ENCODE results near the gene RHOA. TPM values are rescaled to one million over a fixed set of nuclear protein-coding genes. Genes with fewer than 3 reads are reported as not detected.
A peak's percentile ranks its signal among the peaks of the same experiment; 100 is the strongest.

The RHOA gene
- polyA plus RNA-seq, 3 donors from 2014 or later = 863 to 1,056 (median 891) TPM

GRCh38 chr3:49421890-49422378 lies 10.2 kb upstream of the RHOA start:
- peak overlapping the region; percentile 59 to 74 (median 70) for H3K4me3 Mint-ChIP-seq
- H3K36me3 Mint-ChIP-seq = peaks cover 0 to 14% (median 7%) of the 10 kb centered on the region in 3 donors
- no peaks in the 10 kb centered on the region for H3K9me3 Mint-ChIP-seq
- H3K4me1 Mint-ChIP-seq = peaks cover 63 to 66% of the 10 kb centered on the region in 2 donors
- peaks cover 0 to 2% (median 2%) of the 10 kb centered on the region in 3 donors for H3K27me3 Mint-ChIP-seq (ENCODE audit: low read depth in 3 of 3)
- peak overlapping the region in 5 of 6 donors; percentile 30 to 55 (median 40) for H3K27ac Mint-ChIP-seq
- DNase-seq = peak in 1 of 3 donors; percentile 18

DNA sequence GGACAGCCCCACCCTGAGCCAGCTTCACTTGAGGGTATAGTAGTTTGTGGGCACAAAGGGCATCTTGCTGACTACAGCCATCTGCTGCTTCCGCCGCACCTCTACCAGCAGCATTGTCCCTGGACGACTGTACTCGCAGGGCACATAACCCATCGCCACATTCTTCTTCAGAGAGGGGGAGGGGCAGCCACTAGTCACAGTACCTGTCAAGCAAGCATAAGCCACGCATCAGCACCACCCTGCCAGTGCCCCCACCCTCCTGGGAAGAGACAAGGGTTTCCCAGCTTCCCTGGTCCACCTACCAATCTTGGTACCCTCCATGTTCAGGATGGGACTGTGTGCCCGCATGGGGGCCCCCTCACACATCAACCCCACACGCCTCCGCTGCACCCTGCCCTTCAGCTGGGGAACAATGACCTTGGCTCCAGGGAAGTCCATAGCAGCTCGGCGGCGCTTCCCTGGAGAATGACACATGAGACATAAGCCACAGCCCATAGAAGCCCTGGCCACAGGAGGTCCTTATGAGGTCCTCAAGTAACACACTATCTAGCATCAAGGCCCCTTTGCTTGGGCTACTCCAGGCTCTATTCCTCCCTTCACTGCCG lies 5.8 kb upstream of the RHOA start:
- Mint-ChIP-seq H3K4me1 (peaks cover 82 to 90% of the 10 kb centered on the region in 2 donors), H3K27me3 (ENCODE audit: low read depth in 3 of 3) (peaks cover 0 to 4% (median 4%) of the 10 kb centered on the region in 3 donors), H3K27ac (peak overlapping the region; percentile 70 to 97 (median 94)), H3K36me3 (peaks cover 5 to 20% (median 15%) of the 10 kb centered on the region in 3 donors), H3K4me3 (peak overlapping the region in 4 of 5 donors; percentile 38 to 86 (median 46)), H3K9me3 (no peaks in the 10 kb centered on the region)
- DNase-seq = no peak

DNA sequence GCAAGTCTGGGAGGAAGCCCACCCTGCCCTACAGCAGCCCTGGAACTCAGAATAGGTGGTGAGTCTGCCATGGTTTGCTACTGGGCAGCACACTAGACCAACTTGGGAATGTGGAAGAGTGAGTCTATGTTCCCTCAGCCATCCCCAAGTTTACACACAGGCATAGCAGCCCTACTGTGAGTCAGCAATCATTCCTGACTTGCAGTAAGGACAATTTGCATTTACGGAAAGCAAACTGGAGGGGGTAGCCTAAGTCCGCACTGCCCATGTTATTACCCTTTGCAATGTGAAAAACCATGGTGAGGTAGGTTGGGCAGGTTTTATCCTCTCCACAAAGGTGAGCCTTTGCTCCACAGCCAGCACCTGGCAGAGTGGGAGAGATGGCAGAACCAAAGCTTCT lies 5.1 kb upstream of the RHOA start:
- Mint-ChIP-seq H3K4me1 (peaks cover 78 to 88% of the 10 kb centered on the region in 2 donors), H3K36me3 (peaks cover 5 to 20% (median 15%) of the 10 kb centered on the region in 3 donors), H3K4me3 (peak overlapping the region; percentile 77 to 89 (median 86)), H3K27me3 (ENCODE audit: low read depth in 3 of 3) (peaks cover 3 to 7% (median 6%) of the 10 kb centered on the region in 3 donors), H3K9me3 (no peaks in the 10 kb centered on the region), H3K27ac (peak overlapping the region; percentile 94 to 97 (median 95))
- no peak for DNase-seq

- Mint-ChIP-seq H3K27me3 (ENCODE audit: low read depth in 3 of 3) (peaks cover 3 to 7% (median 6%) of the 10 kb centered on the region in 3 donors), H3K9me3 (no peaks in the 10 kb centered on the region), H3K27ac (peak overlapping the region; percentile 94 to 97 (median 95)), H3K36me3 (peaks cover 5 to 20% (median 15%) of the 10 kb centered on the region in 3 donors), H3K4me3 (peak overlapping the region; percentile 77 to 89 (median 86)), H3K4me1 (peaks cover 74 to 81% of the 10 kb centered on the region in 2 donors)
- DNase-seq = peak; percentile 76 to 77 (median 76)
These were observed 4.3 kb upstream of the RHOA start for GRCh38 chr3:49415931-49416601.

GRCh38 chr3:49414753-49415152 lies 3.0 kb upstream of the RHOA start:
- Mint-ChIP-seq H3K4me3 (peak overlapping the region; percentile 29 to 82 (median 53)), H3K27me3 (ENCODE audit: low read depth in 3 of 3) (peaks cover 3 to 7% (median 6%) of the 10 kb centered on the region in 3 donors), H3K9me3 (no peaks in the 10 kb centered on the region), H3K36me3 (peaks cover 5 to 15% (median 14%) of the 10 kb centered on the region in 3 donors), H3K4me1 (peaks cover 80 to 83% of the 10 kb centered on the region in 2 donors), H3K27ac (peak overlapping the region; percentile 78 to 97 (median 95))
- no peak for DNase-seq

GRCh38 chr3:49413338-49413734 lies 1.6 kb upstream of the RHOA start:
- Mint-ChIP-seq H3K9me3 (no peaks in the 10 kb centered on the region), H3K27ac (peak overlapping the region; percentile 60 to 95 (median 92))

DNA sequence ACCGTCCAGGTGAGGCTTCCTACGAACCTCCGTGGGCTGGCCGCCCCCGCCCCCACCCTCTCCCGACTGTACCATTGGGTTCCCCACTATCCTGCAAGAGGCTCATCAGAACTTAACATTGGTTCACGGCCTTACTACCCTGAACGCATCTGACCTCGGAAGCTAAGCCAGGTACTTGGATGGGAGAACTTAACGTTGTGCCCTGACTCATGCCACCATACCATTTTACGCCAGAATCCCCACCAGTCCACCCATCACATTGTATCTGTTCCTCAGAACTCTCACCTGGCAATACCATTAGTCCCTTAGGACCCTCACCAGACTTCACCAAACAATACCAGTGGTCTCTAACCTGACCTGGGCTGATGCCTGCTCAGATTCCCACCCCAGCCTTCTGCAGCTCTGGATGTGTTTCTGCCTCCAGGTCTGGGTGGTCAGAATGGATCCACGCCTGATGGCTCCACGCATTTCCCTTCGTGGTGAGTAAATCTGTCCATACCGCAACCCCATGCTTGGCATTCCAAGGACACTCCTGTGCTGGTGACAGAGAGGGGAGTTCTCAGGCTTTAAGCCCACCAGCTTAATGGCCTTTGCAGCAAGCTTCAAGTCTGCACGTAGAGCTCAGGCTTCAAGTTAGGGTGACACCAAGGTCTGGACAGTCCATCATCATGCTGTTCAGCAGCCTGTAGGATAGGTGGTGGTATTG lies 1.0 kb upstream of the RHOA start:
- H3K36me3 Mint-ChIP-seq = peaks cover 5 to 13% (median 10%) of the 10 kb centered on the region in 3 donors
- H3K4me1 Mint-ChIP-seq = peaks cover 80 to 82% of the 10 kb centered on the region in 2 donors
- H3K27me3 Mint-ChIP-seq (ENCODE audit: low read depth in 3 of 3) = peaks cover 3 to 9% (median 6%) of the 10 kb centered on the region in 3 donors
- H3K4me3 Mint-ChIP-seq = peak overlapping the region; percentile 88 to 93 (median 92)
- H3K9me3 Mint-ChIP-seq = no peaks in the 10 kb centered on the region
- H3K27ac Mint-ChIP-seq = peak overlapping the region; percentile 91 to 95 (median 95)
- no peak for DNase-seq

More at GRCh38 chr3:49413338-49413734, 1.6 kb upstream of the RHOA start:
- Mint-ChIP-seq H3K4me3 (peak overlapping the region; percentile 88 to 93 (median 92)), H3K4me1 (peaks cover 80 to 81% of the 10 kb centered on the region in 2 donors), H3K27me3 (ENCODE audit: low read depth in 3 of 3) (peaks cover 3 to 9% (median 6%) of the 10 kb centered on the region in 3 donors), H3K36me3 (peaks cover 5 to 13% (median 10%) of the 10 kb centered on the region in 3 donors)
- no peak for DNase-seq

DNA sequence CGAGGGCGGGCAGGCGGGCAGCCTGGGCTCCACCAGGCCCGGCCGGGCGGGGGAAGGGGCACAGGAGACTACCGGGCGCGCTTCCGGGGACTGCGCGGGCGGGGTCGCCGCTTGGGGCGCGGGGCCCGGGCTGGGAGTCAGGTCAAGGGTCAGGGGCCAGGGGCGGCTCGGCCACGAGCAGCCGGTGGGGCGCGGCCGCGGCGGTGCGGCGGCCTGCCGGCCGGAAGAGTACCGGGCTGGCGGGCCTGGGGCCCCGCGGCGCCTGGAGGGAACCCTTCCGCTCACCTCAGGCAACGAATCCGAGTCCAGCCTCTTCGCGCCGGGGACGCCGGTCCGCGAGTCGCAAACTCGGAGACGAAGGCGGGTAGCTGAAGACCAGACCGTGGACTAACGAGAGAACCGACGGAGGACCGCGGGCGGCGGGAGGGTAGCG lies 225 bp downstream of the RHOA start:
- Mint-ChIP-seq H3K9me3 (no peaks in the 10 kb centered on the region), H3K4me3 (peak overlapping the region; percentile 92 to 96 (median 94))

DNA sequence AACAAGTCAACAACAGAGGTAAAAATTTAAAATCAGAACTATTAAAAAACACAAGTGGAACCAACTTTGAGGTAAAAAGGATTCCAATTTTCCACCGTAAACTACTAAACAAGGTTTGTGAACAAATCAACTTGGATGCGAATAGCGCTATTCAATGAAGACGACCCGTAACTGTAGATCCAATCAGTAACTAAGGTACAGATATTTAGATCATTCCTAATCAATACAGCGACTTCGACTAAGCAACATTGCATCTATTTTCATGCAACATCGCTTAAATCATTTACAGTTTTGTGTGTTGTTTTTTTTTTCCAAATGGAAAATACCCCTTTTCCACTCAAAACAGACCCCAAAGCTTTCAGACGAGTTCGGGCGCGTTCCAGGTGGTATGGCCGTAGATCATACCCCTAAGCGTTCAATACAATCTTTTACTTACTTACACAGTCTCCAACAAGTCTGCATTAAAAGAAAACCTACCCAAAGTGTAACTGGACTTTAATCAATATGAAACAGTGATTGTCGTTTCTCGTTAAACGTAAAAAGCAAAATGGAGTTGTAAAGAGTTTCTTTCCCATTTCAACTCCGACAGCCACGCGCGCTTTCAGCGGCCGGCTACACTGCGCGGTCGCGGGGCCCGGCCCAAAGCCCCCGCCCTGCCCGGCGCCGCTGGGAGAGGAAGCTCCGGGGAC lies 786 bp downstream of the RHOA start:
- H3K9me3 Mint-ChIP-seq = no peaks in the 10 kb centered on the region
- peak overlapping the region; percentile 92 to 96 (median 94) for H3K4me3 Mint-ChIP-seq
- peaks cover 0 to 6% (median 4%) of the 10 kb centered on the region in 3 donors for H3K36me3 Mint-ChIP-seq

More for the DNA sequence above, 225 bp downstream of the RHOA start:
- Mint-ChIP-seq H3K27ac (peak overlapping the region; percentile 92 to 97 (median 94)), H3K27me3 (ENCODE audit: low read depth in 3 of 3) (peaks cover 3 to 8% (median 6%) of the 10 kb centered on the region in 3 donors), H3K4me1 (peaks cover 79 to 82% of the 10 kb centered on the region in 2 donors), H3K36me3 (peaks cover 5 to 12% (median 8%) of the 10 kb centered on the region in 3 donors)
- no peak for DNase-seq

DNA sequence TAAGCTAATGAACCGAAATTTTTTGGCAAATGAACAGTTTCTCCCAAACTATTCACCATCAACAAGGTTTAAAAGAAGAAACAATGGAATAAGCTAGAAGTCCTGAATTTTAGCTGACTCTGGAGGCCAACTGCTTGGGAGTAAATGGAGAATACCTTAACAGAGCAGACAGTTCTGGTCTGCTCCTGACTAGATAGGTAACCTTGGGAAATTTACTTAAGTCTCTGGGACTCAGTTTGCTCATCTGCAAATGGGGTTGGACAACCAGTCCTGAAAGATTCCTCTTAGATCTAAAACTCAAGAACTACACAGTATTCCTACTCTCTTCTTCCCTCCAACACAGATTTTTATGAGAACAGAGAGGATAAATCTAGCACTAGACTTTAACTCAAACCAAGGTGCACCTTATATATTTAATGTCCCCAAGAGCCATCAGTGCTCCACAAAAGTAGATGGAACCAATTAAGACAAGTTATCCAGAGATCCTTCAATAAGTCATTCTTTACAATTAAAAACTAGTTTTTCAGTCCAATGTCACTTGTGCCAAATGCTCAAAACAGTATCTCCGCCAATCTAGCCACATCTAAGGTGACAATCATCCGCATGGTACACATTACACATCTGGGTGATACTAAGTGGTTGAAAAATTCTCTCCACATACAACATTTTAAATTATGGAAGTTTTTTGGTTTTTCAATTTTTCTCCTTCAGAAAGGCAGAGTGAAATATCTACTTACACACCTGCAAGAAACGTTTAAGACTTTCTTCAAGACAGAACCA lies 1.5 kb downstream of the RHOA start:
- no peaks in the 10 kb centered on the region for H3K9me3 Mint-ChIP-seq
- H3K27me3 Mint-ChIP-seq (ENCODE audit: low read depth in 3 of 3) = peaks cover 3 to 6% (median 6%) of the 10 kb centered on the region in 3 donors
- H3K4me1 Mint-ChIP-seq = peaks cover 79 to 82% of the 10 kb centered on the region in 2 donors
- DNase-seq = no peak
- peak overlapping the region; percentile 92 to 96 (median 94) for H3K4me3 Mint-ChIP-seq
- peak overlapping the region; percentile 86 to 97 (median 94) for H3K27ac Mint-ChIP-seq
- peaks cover 0 to 3% (median 0%) of the 10 kb centered on the region in 3 donors for H3K36me3 Mint-ChIP-seq

More for the DNA sequence above, 786 bp downstream of the RHOA start:
- Mint-ChIP-seq H3K27me3 (ENCODE audit: low read depth in 3 of 3) (peaks cover 3 to 6% (median 6%) of the 10 kb centered on the region in 3 donors), H3K27ac (peak overlapping the region; percentile 86 to 97 (median 94)), H3K4me1 (peaks cover 79 to 82% of the 10 kb centered on the region in 2 donors)
- no peak for DNase-seq

- Mint-ChIP-seq H3K4me1 (peaks cover 67 to 79% of the 10 kb centered on the region in 2 donors), H3K4me3 (peak overlapping the region; percentile 24 to 67 (median 55)), H3K36me3 (no peaks in the 10 kb centered on the region), H3K9me3 (no peaks in the 10 kb centered on the region), H3K27me3 (ENCODE audit: low read depth in 3 of 3) (peaks cover 0 to 2% (median 0%) of the 10 kb centered on the region in 3 donors), H3K27ac (peak overlapping the region; percentile 49 to 89 (median 79))
- DNase-seq = no peak
These were observed 4.9 kb downstream of the RHOA start for GRCh38 chr3:49406571-49407565.
